AG04449 (cell line): ENCODE data around the gene EOLA1.
"Not testable (repeated sequence)": the region's sequence is repeated elsewhere in the genome, so short reads cannot be mapped to it uniquely, and the experiment has no call there.

Source experiments
- CTCF ChIA-PET: fragments of 350-600 bp; formaldehyde crosslinking; extraction: SDS; loops from one replicate; lab custom pipeline; 2021; ENCODE audit warnings: antibody characterized with exemption; lab: Yijun Ruan, JAX
- POLR2A ChIA-PET: fragments of 400-600, 350-600 bp; formaldehyde crosslinking; extraction: SDS; loops from one replicate; lab custom pipeline; 2020; ENCODE audit warnings: antibody characterized with exemption, inconsistent platforms; lab: Yijun Ruan, JAX
- DNase-seq: peaks from one replicate; pipeline ENCODE4 v3.0.0-alpha.2; 2010; ENCODE audit warnings: low read depth, low spot score
- H3K4me3 ChIP-seq: 2 replicates; pipeline ENCODE4 v1.5.1; 2011; ENCODE audit warnings: low read depth, mild to moderate bottlenecking, control low read depth, low read length
- CTCF ChIP-seq: IDR thresholded peaks from one replicate; pipeline ENCODE4 v1.5.1; 2011; ENCODE audit warnings: mild to moderate bottlenecking, moderate library complexity, low read length, control low read depth, inconsistent platforms; ENCODE audit not compliant: insufficient read depth; ENCODE audit errors: missing control alignments

Gene EOLA1

GRCh38 chrX:149512225-149512885 is 28.5 kb upstream of the EOLA1 start:
- H3K4me3 ChIP-seq, result no peak overlapping the region
- TF ChIP-seq CTCF, result peak; percentile 63
- CTCF ChIA-PET, result interaction anchor here (0.7 to 3.8 kb wide), 10 partner anchors 9 to 1462 kb away, joined by 3 to 25 read pairs (median 4); no protein-coding TSS in a partner anchor
- DNase-seq, result no peak
- POLR2A ChIA-PET, result no interaction called here

- no peak for DNase-seq
- no peak overlapping the region for H3K4me3 ChIP-seq
- no peak for TF ChIP-seq CTCF
- ChIA-PET CTCF (interaction anchor here (1.1 to 3.8 kb wide), 4 partner anchors 8 to 424 kb away, joined by 3 to 25 read pairs (median 4); partner anchors contain the start of gene EOLA2), POLR2A (no interaction called here)
Measured at GRCh38 chrX:149513825-149514428, 26.9 kb upstream of the EOLA1 start.

DNA sequence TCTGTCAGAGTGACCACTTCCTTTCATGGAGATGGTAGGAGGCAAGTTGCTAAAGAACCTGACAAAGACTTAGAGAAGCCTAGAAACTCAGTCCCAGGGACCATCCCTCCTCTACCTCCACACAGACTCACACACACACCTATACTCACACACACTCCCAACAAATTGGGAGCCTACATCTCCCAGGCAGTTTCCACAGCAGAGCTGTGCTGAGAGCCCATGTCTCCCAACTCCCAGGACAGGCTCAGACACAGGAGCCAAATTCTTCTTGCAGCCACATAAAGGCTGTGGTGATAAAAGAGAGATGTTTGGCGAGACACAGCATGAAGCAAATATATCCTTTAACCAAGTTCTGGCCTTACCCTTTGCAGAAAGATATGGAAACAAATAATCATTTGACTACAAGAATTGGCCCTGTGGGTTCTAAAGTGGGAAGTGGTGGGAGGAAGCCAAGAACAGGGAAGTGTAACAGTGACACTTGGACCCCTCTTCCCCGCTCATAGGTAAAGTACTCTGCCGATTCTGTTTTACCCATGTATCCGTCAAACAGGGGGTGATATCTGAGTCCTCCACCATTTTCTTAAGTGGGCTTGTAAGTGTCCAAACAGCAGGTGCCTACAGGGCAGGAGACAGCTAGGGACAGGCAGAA is 24.7 kb upstream of the EOLA1 start:
- POLR2A ChIA-PET, result no interaction called here
- DNase-seq, result no peak
- no peak overlapping the region for H3K4me3 ChIP-seq
- TF ChIP-seq CTCF, result no peak
- CTCF ChIA-PET, result interaction anchor here (2.1 kb wide), 1 partner anchor 13 kb away, joined by 6 read pairs; no protein-coding TSS in a partner anchor

DNA sequence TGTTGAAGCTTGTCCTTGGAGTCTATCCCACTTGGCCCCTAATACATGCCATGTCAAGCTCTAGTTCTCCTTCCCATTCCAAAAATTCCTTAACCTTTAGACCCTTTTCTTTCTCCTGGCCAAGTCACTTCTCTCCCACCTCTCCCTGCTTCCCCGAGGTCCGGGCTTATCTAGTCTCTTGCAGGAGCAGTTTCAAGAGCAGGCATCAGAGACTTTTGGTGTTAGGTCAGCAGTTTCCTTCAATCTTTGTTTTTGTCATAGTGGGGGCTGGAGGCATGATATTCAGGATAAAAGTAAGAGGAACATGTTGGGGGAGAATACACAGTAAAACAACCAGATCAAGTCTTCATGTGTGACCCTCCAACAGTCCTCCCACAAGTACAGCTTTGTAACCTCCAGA is 24.2 kb upstream of the EOLA1 start:
- ChIA-PET CTCF (interaction anchor here (2.1 kb wide), 1 partner anchor 12 kb away, joined by 6 read pairs; no protein-coding TSS in a partner anchor), POLR2A (no interaction called here)
- TF ChIP-seq CTCF, result no peak
- no peak overlapping the region for H3K4me3 ChIP-seq
- no peak for DNase-seq

DNA sequence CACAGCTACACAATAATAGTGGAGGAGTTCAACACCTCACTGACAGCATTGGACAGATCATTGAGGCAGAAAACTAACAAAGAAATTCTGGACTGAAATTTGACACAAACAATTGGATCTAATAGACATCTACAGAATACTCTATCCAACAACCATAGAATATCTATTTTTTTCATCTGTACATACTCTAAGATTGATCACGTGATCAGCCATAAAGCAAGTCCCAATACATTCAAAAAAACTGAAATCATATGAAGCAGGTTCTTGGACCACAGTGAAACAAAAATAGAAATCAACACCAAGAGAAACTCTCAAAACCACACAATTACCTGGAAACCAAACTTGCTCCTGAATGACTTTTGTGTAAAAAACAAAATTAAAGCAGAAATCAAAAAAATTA is 23.5 kb upstream of the EOLA1 start:
- CTCF ChIA-PET, result no interaction called here
- no peak for DNase-seq
- POLR2A ChIA-PET, result no interaction called here
- no peak overlapping the region for H3K4me3 ChIP-seq
- TF ChIP-seq CTCF, result no peak

DNA sequence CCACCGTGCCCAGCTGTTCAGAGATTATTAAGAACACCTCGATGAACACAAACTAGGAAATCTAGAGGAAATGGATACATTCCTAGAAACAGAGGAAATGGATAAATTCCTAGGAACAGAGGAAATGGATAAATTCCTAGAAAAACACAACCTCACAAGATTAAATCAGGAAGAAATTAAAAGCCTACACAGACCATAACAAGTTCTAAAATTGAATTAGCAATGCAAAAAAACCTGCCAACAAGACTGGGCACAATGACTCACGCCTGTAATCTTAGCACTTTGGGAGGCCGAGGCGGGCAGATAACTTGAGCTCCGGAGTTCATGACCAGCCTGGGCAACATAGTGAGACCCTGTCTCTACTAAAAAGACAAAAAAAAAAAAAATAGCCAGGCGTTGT is 22.6 kb upstream of the EOLA1 start:
- POLR2A ChIA-PET, result no interaction called here
- DNase-seq, result no peak
- CTCF ChIA-PET, result interaction anchor here (1.2 to 1.5 kb wide), 2 partner anchors 8 to 12 kb away, joined by 3 to 4 read pairs; partner anchors contain the start of gene IDS
- no peak overlapping the region for H3K4me3 ChIP-seq
- no peak for TF ChIP-seq CTCF

DNA sequence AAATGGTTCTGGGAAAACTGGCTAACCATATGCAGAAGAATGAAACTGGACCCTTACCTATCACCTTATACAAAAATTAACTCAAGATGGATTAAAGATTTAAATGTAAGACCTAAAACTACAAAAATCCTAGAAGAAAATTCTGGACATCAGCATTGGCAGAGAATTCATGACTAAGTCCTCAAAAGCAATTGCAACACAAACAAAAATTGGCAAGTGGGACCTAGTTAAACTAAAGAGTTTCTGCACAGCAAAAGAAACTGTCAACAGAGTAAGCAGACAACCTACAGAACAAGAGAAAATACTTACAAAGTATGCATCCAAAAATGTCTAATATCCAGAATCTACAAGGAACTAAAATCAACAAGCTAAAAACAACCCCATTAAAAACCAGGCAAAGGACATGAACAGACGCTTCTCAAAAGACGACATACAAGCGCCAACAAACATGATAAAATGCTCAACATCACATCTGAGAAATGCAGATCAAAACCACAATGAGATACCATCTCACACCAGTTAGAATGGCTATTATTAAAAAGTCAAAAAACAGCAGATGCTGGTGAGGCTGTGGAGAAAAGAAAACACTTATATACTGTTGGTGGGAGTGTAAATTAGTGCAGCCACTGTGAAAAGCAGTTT is 20.1 kb upstream of the EOLA1 start:
- CTCF ChIA-PET, result interaction anchor here (2.2 kb wide), 1 partner anchor 9 kb away, joined by 25 read pairs; no protein-coding TSS in a partner anchor
- POLR2A ChIA-PET, DNase-seq, H3K4me3 ChIP-seq: not testable (repeated sequence)
